OCI-LY1 (cell line): Measurements from ENCODE around the gene GAP43.

Experiments
- EZH2 ChIP-seq: fragments of 200-600 bp; sonication (generic), shearing (Covaris generic); IDR thresholded peaks from 2 replicates; pipeline ENCODE4 v1.8.0; 2017; ENCODE audit warnings: borderline replicate concordance, mixed run types, mild to moderate bottlenecking, antibody characterized with exemption, low read length, moderate library complexity, mixed read lengths
- TF ChIP-seq, protein P1 (sequence below): fragments of 200-600 bp; sonication (generic), shearing (Covaris generic); IDR thresholded peaks from 2 replicates; pipeline ENCODE4 v1.5.1; 2017; ENCODE audit warnings: mild to moderate bottlenecking, antibody characterized with exemption, low read length, moderate library complexity, mixed read lengths

DNA sequence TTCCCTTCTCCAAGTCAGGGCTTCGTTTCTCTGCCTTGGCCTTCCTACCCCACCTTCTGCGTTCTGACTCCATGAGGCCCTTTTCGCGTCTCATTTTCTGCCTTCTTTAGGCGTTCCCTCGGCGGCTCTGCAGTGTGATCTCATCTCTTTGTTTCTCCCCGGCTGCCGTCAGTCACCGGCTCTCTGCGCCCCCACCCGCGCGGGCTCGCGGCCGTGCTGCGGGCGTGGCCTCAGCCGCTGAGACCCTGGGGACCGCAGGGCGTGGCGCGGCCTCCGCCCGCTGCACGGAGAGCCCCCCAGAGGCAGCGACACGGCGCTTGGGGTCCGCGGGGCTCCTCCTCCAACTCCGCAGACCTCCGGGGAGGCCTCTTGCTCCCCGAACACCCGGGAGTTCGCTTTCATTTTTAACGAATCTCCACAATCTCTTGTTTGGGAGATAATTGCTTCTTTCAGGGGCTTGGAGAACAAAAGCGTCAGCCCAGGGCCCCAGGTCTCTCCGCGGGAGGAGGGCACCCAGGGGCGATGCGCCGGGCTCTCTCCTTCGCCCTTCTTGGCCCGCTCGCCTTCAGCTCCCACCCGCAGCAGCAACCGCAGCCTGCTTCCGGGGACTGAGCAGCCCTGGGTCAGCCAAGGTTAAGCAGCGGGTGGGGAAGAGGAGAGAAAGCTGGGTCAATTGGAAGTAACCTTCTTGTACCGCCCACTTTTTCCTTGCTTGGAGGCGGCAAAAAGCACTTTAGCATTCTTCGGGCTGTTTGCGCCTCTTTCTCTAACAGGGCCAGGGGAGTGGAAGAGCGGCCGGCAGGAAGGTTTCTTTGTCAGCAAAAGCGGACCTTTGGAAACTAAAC lies 35.2 kb downstream of the GAP43 start:
- TF ChIP-seq, protein P1, sequence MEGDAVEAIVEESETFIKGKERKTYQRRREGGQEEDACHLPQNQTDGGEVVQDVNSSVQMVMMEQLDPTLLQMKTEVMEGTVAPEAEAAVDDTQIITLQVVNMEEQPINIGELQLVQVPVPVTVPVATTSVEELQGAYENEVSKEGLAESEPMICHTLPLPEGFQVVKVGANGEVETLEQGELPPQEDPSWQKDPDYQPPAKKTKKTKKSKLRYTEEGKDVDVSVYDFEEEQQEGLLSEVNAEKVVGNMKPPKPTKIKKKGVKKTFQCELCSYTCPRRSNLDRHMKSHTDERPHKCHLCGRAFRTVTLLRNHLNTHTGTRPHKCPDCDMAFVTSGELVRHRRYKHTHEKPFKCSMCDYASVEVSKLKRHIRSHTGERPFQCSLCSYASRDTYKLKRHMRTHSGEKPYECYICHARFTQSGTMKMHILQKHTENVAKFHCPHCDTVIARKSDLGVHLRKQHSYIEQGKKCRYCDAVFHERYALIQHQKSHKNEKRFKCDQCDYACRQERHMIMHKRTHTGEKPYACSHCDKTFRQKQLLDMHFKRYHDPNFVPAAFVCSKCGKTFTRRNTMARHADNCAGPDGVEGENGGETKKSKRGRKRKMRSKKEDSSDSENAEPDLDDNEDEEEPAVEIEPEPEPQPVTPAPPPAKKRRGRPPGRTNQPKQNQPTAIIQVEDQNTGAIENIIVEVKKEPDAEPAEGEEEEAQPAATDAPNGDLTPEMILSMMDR = no peak
- no peak for TF ChIP-seq EZH2
